Stomach (tissue), 9 donors: ENCODE measurements around the gene THSD7A. TPM values are rescaled to one million over a fixed set of nuclear protein-coding genes. Genes with fewer than 3 reads are reported as not detected.

Experiments
- DNase-seq, 2 donors: peaks; one replicate each; pipeline versions ENCODE4 v3.0.0 to v3.0.0-alpha.2; 2013 to 2019
- H3K27ac ChIP-seq, 5 donors: fragments of 200-600 bp in 4 of 5; sonication (generic) in 4 of 5; one replicate each; pipeline ENCODE4 v1.5.1; 2013 to 2019; ENCODE audit warnings: mild to moderate bottlenecking in 1 of 5, moderate library complexity in 1 of 5
- H3K27me3 ChIP-seq, 3 donors: fragments of 200-600 bp; sonication (generic); one replicate each; pipeline ENCODE4 v1.5.1; 2017 to 2019; ENCODE audit warnings: mixed run types in 1 of 3
- H3K36me3 ChIP-seq, 4 donors: fragments of 200-600 bp; sonication (generic); 1 replicate in 3 of 4; 2 replicates in 1 of 4; pipeline ENCODE4 v1.5.1; 2016 to 2019
- H3K4me1 ChIP-seq, 4 donors: fragments of 200-600 bp; sonication (generic); one replicate each; pipeline ENCODE4 v1.5.1; 2016 to 2019
- H3K4me3 ChIP-seq, 4 donors: fragments of 200-600 bp; sonication (generic) in 3 of 4; one replicate each; pipeline ENCODE4 v1.5.1; 2016 to 2019; ENCODE audit warnings: mild to moderate bottlenecking in 1 of 4
- H3K9me3 ChIP-seq, 4 donors: fragments of 200-600 bp; sonication (generic); one replicate each; pipeline ENCODE4 v1.5.1; 2016 to 2019
- EP300 ChIP-seq: sonication (generic); formaldehyde crosslinking; IDR thresholded peaks from one replicate; pipeline ENCODE4 v1.6.1; 2017; ENCODE audit warnings: antibody characterized with exemption
- POLR2A ChIP-seq, 4 donors: fragments of 450-650 bp; IDR thresholded peaks; one replicate each; pipeline ENCODE4 v1.6.1; 2016; ENCODE audit warnings: antibody characterized with exemption in 4 of 4, control low read depth in 2 of 4, mild to moderate bottlenecking in 1 of 4, moderate library complexity in 1 of 4
- POLR2AphosphoS5 ChIP-seq, 3 donors: sonication (generic); formaldehyde crosslinking; IDR thresholded peaks; one replicate each; pipeline ENCODE4 v1.6.1; 2016; ENCODE audit warnings: antibody characterized with exemption in 3 of 3
- WGBS, 5 donors: extraction: QIAGEN DNeasy Blood & Tissue Kit in 3 of 5; methylation state at CpG; one replicate each; pipeline versions ENCODE4 v1.1.5 to v1.1.7; 2013 to 2018; 5-methylcytosine and 5-hydroxymethylcytosine counted together
- intact Hi-C: fragments of 100-400 bp; cut with DNase I; formaldehyde crosslinking; loops from one replicate; pipeline ENCODE4 v1.15.1; 2023; ENCODE audit warnings: low total_unique reads
- polyA plus RNA-seq, 3 donors: library from polyadenylated mRNA; stranded (reverse); fragments of 200-250 nt; gene quantifications; one replicate each; pipeline ENCODE4 v1.2.3, GENCODE V29; 2013
- total RNA-seq, 5 donors: library from RNA; depleted of rRNA; stranded (reverse); fragments of >200 nt; gene quantifications; one replicate each; pipeline versions ENCODE4 v1.1.0 to v1.2.3, GENCODE V29; 2014 to 2016
- TF ChIP-seq, protein P1 (sequence below), 7 experiments: fragments of 450-650 bp in 4 of 7; fragments of 200-600 bp in 3 of 7; sonication (generic) in 3 of 7; IDR thresholded peaks; one replicate each; pipeline ENCODE4 v1.5.1; 2016 to 2019; ENCODE audit warnings: antibody characterized with exemption in 7 of 7, control low read depth in 2 of 7, mild to moderate bottlenecking in 1 of 7
- donor health status: healthy with polysubstance abuse.
- donor health status: Bipolar disorder and iron deficiency.
- donor health status: healthy.

THSD7A gene
- total and polyA plus RNA-seq, 8 donors, result 0.06 to 13.2 (median 0.46) TPM; not detected in 1

GRCh38 chr7:11420049-11420448 lies 411.9 kb downstream of the THSD7A start:
- H3K4me1 ChIP-seq, result no peaks in the 10 kb centered on the region
- DNase-seq, result no peak
- intact Hi-C loops, result no loop called here
- TF ChIP-seq, protein P1, sequence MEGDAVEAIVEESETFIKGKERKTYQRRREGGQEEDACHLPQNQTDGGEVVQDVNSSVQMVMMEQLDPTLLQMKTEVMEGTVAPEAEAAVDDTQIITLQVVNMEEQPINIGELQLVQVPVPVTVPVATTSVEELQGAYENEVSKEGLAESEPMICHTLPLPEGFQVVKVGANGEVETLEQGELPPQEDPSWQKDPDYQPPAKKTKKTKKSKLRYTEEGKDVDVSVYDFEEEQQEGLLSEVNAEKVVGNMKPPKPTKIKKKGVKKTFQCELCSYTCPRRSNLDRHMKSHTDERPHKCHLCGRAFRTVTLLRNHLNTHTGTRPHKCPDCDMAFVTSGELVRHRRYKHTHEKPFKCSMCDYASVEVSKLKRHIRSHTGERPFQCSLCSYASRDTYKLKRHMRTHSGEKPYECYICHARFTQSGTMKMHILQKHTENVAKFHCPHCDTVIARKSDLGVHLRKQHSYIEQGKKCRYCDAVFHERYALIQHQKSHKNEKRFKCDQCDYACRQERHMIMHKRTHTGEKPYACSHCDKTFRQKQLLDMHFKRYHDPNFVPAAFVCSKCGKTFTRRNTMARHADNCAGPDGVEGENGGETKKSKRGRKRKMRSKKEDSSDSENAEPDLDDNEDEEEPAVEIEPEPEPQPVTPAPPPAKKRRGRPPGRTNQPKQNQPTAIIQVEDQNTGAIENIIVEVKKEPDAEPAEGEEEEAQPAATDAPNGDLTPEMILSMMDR (IDR thresholded peaks at IDR 0.05), result no peak
- no peak for TF ChIP-seq EP300
- no peak for TF ChIP-seq POLR2A (IDR thresholded peaks at IDR 0.05)
- no peak overlapping the region for H3K4me3 ChIP-seq
- H3K36me3 ChIP-seq, result peaks cover 0 to 6% (median 0%) of the 10 kb centered on the region in 4 donors
- no peaks in the 10 kb centered on the region for H3K27me3 ChIP-seq
- H3K27ac ChIP-seq, result no peak overlapping the region
- 39 to 72% (median 54%) methylated on average over 1 of the region's 1 CpG for WGBS, 5 donors
- peaks cover 0 to 12% (median 5%) of the 10 kb centered on the region in 4 donors for H3K9me3 ChIP-seq

DNA sequence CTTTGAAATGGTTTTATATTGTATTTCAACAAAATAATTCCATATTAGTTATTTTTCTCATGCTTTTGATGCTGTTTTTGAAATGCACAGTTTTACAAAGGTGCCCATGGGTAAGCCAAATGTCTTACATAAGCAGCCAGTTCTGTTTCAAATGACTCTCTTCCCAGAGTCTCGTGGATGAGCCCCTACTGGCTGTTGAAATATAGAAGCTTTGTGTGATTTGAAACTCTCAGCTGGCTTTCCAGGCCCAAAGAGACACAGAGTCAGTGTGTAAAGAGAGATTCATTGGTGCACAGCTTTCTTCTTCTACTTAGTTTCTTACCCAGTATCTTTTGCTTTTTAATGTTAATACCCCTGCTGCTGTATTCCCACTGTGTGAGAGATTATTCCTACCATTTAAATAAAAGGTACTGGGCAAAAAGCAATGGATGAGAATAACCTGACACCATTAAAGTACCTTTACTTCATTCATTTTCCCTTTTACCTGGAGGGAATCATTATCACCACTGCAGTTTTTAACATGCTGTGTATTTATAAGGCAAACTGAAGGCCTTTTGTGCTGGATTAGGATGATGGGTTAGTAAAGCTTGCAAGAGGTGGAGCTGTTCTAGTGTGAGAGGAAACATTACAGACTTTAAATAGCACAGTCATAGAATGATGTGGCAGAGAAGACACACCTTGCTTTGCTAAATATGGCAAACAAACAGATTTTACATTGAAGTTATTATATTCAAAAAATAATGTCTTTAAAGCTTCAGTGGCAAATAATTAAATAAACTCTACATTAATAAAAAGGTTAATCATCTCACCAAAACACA lies 415.1 kb downstream of the THSD7A start:
- peaks cover 0 to 23% (median 16%) of the 10 kb centered on the region in 4 donors for H3K9me3 ChIP-seq
- TF ChIP-seq POLR2AphosphoS5 (IDR thresholded peaks at IDR 0.05), result no peak
- TF ChIP-seq POLR2A (IDR thresholded peaks at IDR 0.05), result no peak
- TF ChIP-seq, protein P1 (IDR thresholded peaks at IDR 0.05), result no peak
- TF ChIP-seq EP300, result no peak
- peaks cover 0 to 12% (median 0%) of the 10 kb centered on the region in 4 donors for H3K36me3 ChIP-seq
- no peak for DNase-seq
- 64 to 77% (median 65%) methylated on average over 1 of the region's 1 CpG for WGBS, 5 donors
- H3K27me3 ChIP-seq, result no peaks in the 10 kb centered on the region
- no peak overlapping the region for H3K27ac ChIP-seq
- intact Hi-C loops, result no loop called here
- H3K4me3 ChIP-seq, result no peak overlapping the region
- H3K4me1 ChIP-seq, result no peaks in the 10 kb centered on the region

GRCh38 chr7:11415101-11415500 lies 416.9 kb downstream of the THSD7A start:
- Histone ChIP-seq H3K4me1 (no peaks in the 10 kb centered on the region), H3K27ac (no peak overlapping the region), H3K4me3 (no peak overlapping the region), H3K9me3 (peaks cover 0 to 15% (median 12%) of the 10 kb centered on the region in 4 donors), H3K36me3 (peaks cover 0 to 6% (median 3%) of the 10 kb centered on the region in 4 donors), H3K27me3 (no peaks in the 10 kb centered on the region)
- intact Hi-C loops, result no loop called here
- no peak for TF ChIP-seq POLR2A (IDR thresholded peaks at IDR 0.05)
- TF ChIP-seq EP300, result no peak
- no peak for TF ChIP-seq POLR2AphosphoS5 (IDR thresholded peaks at IDR 0.05)
- TF ChIP-seq, protein P1 (IDR thresholded peaks at IDR 0.05), result no peak
- 90 to 96% (median 95%) methylated on average over 4 of the region's 4 CpGs for WGBS, 5 donors
- no peak for DNase-seq

DNA sequence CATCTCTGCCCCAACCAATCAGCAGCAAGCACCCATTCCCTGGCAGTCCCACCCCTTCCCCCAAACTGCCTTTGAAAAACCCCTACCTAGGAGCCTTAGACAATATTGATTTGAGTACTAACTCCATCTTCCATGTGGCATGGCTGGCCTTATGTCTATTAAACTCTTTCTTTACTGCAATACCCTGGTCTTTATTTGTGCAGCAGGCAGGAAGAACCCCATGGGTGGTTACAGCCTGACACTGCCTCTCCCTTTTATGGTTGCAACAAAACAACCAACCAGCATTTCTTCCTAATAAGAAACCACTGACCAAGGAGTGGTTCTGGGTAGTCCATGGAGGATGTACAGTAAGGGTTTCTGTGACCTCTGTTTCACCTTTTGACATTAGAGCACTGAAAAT lies 418.1 kb downstream of the THSD7A start:
- intact Hi-C loops, result no loop called here
- Histone ChIP-seq H3K36me3 (peaks cover 0 to 6% (median 3%) of the 10 kb centered on the region in 4 donors), H3K9me3 (peaks cover 0 to 12% (median 10%) of the 10 kb centered on the region in 4 donors), H3K27me3 (no peaks in the 10 kb centered on the region), H3K27ac (no peak overlapping the region), H3K4me3 (no peak overlapping the region), H3K4me1 (no peaks in the 10 kb centered on the region)
- DNase-seq, result no peak
- TF ChIP-seq EP300, result no peak
- TF ChIP-seq, protein P1 (IDR thresholded peaks at IDR 0.05), result no peak
- TF ChIP-seq POLR2AphosphoS5 (IDR thresholded peaks at IDR 0.05), result no peak
- no peak for TF ChIP-seq POLR2A (IDR thresholded peaks at IDR 0.05)
